Gastroesophageal sphincter (tissue), 3 donors: ENCODE results near the gene APOC4.
"Not testable (repeated sequence)": the region's sequence is repeated elsewhere in the genome, so short reads cannot be mapped to it uniquely, and the experiment has no call there.

ENCODE experiments used
- POLR2A ChIP-seq, 2 donors: fragments of 450-650 bp; IDR thresholded peaks; one replicate each; pipeline ENCODE4 v1.6.1; 2017; ENCODE audit warnings: antibody characterized with exemption in 2 of 2, mild to moderate bottlenecking in 2 of 2, moderate library complexity in 1 of 2
- TF ChIP-seq, protein P1 (sequence below), 4 experiments: fragments of 200-600 bp in 2 of 4; fragments of 450-650 bp in 2 of 4; sonication (generic) in 1 of 4; IDR thresholded peaks; one replicate each; pipeline ENCODE4 v1.5.1; 2017 to 2019; ENCODE audit warnings: antibody characterized with exemption in 4 of 4, mild to moderate bottlenecking in 2 of 4, moderate library complexity in 2 of 4

GRCh38 chr19:44926245-44927077 lies 15.6 kb upstream of the APOC4 start:
- TF ChIP-seq, protein P1, sequence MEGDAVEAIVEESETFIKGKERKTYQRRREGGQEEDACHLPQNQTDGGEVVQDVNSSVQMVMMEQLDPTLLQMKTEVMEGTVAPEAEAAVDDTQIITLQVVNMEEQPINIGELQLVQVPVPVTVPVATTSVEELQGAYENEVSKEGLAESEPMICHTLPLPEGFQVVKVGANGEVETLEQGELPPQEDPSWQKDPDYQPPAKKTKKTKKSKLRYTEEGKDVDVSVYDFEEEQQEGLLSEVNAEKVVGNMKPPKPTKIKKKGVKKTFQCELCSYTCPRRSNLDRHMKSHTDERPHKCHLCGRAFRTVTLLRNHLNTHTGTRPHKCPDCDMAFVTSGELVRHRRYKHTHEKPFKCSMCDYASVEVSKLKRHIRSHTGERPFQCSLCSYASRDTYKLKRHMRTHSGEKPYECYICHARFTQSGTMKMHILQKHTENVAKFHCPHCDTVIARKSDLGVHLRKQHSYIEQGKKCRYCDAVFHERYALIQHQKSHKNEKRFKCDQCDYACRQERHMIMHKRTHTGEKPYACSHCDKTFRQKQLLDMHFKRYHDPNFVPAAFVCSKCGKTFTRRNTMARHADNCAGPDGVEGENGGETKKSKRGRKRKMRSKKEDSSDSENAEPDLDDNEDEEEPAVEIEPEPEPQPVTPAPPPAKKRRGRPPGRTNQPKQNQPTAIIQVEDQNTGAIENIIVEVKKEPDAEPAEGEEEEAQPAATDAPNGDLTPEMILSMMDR (IDR thresholded peaks at IDR 0.05), result not testable (repeated sequence)
- not testable (repeated sequence) for TF ChIP-seq POLR2A (IDR thresholded peaks at IDR 0.05)
